Stimulated activated CD8-positive, alpha-beta memory T cell treated with anti-CD3 and anti-CD28 coated beads, Interleukin-15, amount 100 ng/mL, for 48 hours (primary cell): ENCODE results near the gene CHD5.

Experiments used
- DNase-seq, 2 donors: peaks; one replicate each; pipeline ENCODE4 v3.0.0-alpha.2; 2020; ENCODE audit warnings: low read depth in 2 of 2

The CHD5 gene

DNA sequence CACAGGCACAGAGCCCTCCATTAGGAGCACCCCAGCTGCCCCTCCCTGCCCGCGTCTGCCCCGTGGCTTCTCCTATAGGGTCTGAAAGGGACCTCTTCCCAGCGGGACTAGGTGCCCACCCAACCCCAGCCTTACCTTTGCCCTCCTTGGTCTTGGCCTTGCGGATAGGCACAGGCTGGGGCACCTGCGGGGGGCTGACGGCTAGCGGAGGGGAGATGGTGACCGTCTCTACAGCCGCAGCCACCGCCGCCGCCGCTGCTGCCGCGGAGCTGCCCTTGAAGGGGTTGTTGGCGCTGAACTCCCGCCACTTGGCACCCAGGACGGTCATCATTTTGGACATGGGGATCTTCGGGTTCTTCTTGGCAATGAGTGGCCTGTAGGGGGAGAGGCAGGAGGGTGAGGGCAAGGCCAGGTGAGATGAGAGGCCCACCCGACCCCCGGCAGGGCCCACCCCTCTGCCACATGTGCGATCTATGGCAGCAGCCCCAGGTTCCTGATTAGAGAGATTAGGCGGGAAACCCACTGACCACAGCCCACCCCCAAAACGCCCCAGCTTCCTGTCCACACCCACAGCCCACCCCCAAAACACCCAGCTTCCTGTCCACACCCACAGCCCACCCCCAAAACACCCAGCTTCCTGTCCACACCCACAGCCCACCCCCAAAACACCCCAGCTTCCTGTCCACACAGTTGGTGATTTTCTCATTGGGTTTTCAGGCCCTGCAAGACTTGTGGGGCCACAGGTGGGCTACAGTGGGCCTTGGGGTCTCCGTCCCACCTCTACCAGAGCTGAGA is 25.4 kb downstream of the CHD5 start:
- DNase-seq, result no peak

DNA sequence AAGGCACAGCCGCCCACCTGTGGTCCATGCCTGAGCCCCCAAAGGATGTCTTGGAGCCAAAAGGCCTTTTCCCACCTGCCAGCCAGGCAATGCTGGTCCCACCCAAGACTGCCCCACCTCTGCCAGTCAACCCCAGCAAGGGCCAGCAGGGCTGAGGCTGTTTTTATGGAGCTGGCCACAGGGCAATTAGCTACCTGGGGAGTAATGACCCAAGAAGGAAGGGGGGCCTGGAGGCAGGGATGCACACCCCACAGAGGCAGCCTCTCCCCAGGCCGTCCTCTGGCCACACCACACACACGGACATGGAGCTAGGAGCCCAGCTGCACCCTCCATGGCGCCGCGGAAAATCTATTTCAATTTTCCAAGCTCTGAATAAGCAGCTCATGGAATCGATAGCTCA is 27.2 kb downstream of the CHD5 start:
- no peak for DNase-seq

DNA sequence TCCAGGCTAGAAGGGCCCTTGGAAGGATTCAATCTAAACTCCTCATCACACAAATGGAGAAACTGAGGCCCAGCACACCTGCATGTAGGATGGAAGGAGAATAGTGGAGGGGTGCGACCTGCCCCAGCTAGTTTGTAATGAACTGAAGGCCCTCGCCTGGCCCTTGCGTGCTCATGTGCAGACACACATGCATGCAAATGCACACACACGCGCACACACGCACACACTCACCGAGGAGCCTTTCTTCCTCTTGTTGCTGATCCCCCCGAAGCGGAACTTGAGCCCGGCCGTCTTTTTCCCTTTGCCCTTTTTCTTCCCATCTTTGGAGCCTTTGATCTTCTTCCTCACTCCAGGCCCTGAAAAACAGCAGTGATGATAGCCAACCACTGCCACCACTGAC is 27.9 kb downstream of the CHD5 start:
- no peak for DNase-seq

DNA sequence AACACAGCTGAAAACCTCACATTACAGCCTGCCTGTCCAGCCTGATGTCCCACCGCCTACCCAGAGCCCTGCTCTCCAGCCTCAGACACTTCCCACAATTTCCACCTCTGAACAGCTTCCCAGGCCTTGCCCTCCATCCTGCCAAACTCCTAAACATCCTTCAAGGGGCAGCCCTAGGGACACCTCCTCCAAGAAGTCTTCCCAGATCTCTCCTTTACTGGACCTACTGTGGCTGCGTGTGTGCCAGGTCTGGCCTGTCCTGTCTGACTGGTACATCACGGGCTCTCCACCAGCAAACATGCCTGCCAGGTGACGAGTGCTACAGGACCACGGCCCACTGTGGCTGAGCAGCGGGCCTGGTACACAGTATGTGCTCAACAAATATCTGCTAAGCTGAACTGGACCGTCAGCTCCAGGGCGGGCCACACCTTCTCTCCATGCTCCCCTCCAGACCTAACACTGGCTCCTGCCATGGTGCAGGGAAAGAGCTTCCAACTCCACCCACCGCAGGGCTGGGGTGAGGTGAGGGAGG is 28.8 kb downstream of the CHD5 start:
- no peak for DNase-seq

DNA sequence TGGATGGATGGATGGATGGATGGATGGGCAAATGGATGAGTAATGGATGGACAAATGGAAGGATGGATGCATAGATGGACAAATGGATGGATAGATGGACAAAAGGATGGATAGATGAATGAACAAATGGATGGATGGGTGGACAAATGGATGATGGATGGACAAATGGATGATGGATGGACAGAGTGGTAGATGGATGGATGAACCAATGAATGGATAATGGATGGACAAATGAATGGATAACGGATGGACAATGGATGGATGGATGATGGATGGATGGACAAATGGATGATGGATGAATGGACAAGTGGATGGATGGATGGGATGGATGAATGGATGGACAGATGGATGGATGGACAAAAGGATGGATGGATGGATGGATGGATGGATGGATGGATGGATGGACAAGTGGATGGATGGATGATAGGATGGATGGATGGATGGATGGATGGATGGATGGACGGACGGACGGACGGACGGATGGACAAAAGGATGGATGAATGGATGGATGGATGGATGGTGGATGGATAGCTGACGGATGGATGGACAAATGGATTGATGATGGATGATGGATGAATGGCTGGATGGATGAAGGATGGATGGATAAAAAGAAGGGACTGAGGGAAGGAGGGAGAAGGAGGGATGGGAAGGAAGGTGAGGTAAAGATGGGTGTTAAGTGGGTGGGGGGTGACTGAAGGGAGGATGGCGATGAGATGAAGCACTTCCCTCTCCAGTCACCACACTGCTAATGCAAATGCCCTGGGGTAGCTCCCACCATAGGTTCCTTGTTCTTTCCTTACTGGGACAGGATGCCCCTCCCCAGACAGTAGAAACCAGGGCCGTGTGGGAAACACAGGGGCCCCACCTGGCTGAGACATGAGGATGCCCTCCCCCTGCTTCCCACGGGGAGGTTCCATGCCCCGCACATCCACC is 29.8 kb downstream of the CHD5 start:
- no peak for DNase-seq

DNA sequence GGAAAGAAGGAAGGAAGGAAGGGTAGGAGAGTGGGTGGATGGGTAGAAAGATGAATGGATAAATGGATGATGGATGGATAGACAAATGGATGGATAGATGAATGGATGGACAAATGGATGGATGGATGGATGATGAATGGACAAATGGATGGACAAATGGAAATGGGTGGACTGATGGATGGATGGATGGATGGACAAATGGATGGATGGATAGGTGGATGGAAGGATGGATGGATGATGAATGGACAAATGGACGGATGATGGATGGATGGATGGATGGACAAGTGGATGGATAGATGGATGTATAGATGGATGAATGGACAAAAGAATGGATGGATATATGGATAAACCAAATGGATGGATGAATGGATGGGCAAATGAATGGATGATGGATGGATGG is 30.5 kb downstream of the CHD5 start:
- DNase-seq, result no peak

DNA sequence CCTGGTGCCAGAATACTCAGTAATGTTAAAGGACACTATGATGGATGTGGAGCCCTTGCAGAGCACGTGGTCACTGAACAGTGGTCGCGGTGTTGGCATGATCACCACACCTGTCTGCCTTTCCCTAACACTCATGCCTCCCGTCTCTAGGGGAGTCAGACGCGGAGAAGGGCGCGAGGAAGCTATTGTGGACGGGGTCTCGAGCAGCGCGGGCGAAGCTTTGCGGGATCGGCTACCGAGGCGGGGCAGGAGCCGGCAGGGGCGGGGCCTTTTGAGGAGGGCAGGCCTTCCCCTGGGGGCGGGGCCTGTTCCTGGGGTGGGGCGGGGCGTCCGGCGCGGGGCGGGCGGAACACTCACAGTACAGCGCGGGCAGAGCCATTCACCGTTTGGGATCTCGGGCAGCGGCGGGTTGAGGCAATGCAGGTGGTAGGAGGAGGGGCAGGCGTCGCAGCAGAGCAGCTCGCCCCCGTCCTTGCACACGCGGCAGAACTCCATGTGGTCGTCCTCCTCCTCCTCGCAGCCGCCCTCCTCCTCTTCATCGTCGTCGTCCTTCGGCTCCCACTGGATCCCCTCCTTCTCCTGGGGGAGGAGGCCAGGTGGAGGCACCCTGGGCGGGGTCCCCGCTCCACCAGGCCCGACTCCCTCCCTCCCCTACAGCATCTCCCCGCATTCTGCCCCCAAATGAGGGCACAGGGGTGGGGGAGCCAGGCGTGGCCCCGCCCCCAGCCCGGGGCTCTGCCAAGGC is 31.5 kb downstream of the CHD5 start:
- DNase-seq, result peak; percentile 55 to 60

DNA sequence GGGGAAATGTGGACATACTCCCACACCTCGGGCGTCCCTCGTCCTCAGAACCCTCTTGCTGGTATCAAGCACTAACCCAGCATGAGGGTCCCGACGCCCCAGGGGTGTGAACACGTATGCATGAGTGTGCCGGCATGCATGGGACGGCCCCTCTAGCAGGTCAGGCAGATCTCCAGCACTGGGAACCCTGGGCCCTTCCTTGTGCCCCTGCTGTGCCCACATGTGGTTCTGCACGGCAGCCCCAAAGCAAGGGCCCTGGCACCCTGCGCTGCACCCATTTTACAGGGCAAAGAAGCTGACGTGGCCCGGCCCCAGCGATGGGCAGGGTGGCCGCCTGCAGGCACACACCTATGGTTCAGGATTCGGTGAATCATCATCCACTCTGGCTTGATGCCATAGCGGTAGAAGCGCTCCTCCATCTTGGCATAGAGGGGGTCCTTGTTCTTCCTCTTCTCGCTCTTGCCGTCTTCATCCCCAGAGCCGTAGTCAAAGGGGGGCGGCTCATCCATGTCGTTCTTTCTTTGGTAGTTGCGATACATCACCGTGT is 34.2 kb downstream of the CHD5 start:
- DNase-seq, result no peak

DNA sequence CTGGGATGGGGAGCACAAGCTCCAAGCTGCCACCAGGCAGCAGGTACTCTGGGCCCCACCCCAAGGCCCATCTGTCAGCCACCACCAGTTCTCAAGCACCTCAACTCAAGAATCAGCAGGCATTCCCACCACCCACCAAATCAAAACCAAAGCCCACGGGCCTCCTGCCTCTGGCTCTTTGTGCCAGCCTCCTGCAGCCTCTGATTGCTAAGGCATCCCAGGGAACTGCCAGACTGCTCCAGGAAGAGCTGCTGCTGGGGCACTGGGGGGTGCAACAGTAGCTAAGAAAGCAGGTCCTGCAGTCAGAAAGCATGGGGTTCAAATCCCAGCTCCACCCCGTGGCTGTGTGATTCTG is 34.7 kb downstream of the CHD5 start:
- no peak for DNase-seq

DNA sequence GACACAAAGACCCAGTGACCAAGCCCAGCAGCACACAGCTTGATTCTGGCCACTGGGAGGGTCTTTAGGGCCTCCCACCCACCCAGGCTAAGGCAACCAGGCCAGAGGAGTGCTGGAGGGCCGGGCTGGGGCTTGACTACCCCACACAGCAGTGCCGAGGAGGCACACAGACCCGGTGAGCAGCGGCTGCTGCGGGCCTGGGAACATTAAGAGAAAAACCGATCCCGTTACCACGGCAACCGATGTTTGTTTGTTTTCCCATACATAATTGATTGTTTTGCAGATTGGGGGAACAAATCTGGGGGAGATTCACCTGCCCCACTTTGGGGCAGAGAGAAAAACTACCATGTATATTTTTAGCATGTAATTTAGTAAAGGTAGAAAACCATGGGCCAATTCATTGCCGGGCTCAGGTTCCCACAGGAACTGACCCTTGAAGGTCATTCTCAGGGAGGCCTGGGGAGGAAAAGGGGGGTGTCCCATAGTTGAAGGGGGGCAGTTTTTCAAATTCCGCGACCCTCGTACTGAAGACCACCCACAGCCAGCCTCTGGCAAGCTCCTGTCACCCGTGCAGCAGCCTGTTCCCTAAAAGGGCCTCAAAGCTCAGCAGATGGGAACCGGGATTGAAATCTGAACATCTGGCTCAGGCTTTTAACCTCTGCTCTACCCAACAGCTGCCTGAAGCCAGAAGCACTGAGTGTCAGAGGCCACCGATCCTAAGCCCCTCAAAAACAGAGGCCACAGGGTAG is 35.3 kb downstream of the CHD5 start:
- DNase-seq, result no peak

DNA sequence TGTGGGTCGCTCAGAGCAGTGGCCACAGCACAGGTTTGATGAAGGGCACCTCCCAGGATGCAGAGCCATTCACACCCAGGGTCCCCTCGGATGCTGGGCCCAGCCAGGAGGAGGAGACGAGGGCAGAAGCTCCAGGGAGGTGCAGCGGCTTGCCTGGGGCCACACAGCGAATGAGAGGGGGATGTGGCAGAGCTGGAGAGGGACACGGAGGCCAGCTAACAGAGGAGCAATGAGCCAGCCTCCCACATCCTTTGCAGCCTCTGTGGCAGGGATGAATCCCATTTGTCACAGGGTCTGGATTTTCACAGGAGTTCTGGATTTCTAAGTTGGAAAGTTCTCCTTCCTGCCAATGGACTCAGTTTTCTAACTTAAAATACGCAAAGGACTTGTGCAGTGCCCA is 35.9 kb downstream of the CHD5 start:
- no peak for DNase-seq

DNA sequence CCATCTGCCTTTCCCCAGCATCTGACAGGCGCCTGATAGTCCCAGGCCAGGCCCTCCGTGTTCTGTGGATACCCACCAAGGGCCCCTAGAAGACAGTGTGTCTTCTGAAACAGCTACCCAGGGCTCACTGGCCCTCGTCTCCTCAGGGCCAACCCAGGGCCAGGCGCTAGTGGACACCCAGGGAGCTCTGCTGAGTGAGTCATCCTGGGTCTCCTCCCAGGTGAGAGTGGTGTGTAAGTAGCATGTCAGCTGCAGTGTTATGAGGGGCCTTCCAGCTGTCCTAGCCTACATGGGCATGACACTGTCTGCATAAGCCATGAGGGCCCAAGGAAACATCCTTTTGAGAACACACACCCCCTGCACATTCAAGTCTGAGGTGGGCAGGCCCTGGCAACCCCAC is 36.7 kb downstream of the CHD5 start:
- DNase-seq, result no peak

DNA sequence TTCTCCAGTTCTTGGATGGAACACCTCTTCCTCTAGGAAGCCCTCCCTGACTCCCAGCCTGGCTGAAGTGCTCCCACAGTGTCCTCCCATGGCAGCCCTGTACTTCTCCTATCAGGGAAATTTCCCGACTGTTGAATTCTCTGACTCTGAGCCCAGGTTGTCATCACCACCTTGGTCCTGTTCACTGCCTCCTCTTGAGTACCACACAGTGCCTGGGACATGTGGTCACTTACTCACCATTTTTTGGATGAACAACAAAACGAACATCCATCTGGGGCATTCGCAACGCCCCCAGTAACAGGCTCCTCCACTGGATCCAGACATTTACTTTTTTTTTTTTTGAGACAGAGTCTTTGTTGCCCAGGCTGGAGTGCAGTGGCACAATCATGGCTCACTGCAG is 37.4 kb downstream of the CHD5 start:
- DNase-seq, result no peak

DNA sequence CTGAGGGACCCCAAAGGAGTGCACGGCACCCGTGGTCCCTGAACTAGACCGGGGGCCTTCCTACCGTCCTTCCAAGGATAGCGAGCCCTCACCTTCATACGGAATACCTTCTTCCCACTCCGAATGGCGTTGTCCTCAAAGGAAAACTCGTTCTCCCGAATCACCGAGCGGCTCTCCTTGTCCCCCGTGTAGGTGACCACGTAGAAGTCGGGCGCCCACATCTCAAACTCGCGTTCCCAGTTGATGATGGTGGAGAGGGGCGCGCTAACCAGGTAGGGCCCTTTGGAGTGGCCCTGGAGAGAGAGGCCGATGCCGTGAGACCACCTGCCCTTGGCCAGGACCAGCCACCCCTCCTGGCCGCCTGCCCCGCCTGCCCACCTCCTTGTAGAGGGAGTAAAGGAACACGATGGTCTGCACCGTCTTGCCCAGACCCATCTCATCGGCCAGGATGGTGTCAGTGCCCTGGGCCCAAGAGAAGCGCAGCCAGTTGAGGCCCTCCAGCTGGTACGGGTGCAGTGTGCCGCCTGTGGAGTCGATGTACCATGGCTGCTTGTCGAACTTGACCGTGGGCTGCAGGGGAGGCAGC is 38.0 kb downstream of the CHD5 start:
- no peak for DNase-seq

DNA sequence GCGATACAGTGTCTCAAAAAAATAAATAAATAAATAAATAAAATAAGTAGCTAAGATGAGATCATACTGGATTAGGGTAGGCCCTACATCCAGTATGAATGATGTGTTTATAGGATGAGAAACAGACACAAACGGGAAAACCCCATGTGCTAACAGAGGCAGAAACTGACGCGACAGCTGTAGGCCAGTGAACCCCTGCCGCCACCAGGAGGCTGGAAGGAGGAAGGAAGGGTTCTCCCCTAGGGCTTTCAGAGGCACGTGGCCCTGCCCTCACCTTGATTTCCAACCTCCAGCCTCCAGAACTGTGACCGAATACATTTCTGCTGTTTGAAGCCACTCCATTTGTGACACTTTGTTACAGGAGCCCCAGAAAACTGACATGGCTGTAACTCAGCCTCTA is 38.5 kb downstream of the CHD5 start:
- DNase-seq, result peak in 1 of 2 donors; percentile 21

DNA sequence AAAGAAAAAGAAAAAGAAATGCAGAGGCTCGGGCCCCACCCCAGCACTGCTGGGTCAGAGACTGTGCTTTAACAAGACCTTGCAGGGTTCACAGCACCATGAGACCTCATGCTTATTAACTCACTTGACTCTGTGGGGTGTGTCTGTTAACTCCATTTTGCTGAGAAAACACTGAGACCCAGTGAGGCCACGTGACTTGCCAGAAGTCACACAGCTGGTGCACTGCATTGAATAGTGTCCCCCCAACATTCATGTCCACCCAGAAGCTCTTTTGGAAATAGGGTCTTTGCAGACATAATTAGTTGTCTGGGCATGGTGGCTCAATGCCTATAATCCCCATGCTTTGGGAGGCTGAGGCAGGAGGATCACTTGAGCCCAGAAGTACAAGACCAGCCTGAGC is 39.7 kb downstream of the CHD5 start:
- no peak for DNase-seq

DNA sequence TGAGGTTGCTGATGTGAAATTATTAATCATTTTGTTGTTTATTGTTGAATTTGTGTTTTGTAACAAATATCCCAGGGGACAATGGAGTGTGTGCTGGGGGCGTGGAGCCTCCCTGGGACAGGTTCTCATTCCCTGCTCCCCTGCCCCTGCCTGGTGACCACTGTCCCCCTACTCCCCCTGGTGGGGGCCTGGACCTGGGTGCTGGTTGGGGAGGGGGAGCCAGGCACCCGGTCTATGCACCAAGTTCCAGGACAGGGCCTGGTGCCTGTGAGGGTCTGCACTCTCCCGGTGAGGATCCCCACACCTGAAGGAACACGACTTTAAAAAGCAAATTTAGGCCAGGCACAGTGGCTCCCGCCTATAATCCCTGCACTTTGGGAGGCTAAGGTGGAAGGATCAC is 42.4 kb downstream of the CHD5 start:
- DNase-seq, result no peak

DNA sequence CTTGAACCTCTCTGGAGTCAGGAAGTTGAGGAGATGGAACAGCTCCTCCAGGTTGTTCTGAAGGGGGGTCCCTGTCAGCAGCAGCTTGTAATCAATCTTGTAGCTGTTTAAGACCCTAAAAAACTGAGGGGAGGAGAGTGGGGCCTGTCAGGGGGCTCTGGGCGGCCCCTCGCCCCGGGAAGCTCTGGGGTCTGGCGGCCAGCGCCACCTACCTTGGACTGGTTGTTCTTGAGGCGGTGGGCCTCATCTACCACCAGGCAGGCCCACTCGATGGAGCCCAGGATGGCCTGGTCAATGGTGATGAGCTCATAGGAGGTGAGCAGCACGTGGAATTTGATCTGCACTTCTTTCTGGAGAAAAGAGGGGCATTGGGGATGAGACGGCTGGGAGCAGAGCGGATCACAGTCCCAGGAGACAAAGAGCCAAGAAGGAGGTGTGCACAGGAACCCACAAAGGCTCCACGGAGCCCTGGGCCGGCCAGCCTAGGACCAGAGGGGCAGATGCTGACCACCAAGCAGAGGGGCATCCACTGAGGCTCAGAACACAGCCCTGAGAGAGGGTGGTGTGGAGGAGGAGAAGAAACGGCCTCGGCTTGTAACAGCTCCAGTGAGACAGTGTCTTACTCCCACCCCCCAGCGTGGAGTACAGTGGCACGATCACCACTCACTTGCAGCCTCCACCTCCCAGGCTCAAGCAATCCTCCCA is 43.5 kb downstream of the CHD5 start:
- DNase-seq, result no peak

DNA sequence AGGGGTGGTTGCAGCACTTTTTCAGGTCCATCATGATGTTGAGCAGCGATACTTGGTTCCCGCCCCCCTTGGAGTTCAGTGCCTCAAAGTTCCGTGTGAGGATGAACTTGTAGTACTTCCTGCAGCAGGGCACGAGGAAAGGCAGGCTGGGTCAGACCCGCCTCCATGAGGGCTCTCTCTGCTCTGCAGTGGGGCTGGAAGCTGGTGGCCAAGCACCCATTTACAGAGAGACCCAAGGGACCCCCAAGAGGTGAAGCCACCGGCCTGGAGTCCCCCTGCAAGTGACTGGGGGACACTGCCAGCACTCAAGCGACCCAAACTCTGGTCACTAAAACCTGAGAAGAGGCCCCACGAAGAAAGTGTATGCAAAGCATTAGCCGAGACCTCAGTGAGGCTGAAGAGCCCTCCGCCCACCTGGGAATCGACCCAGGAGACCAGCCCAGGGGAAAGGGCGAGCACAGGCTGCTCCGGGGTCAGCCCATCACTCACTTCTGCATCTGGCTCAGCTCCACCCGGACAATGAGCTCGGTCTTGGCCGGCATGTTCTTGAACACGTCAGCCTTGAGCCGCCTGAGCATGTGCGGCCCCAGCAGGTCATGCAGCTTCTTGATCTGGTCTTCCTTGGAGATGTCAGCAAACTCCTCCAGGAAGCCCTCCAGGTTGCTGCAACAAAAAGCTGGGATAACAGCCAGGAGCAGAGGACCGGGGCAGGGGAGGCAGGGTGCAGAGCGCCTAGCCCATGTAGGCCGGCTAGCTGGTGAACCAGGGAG is 45.2 kb downstream of the CHD5 start:
- no peak for DNase-seq
